GM18502 (cell line): ENCODE data around the gene ADARB2.
"Not testable (repeated sequence)": the region's sequence is repeated elsewhere in the genome, so short reads cannot be mapped to it uniquely, and the experiment has no call there.

Source experiments
- ATAC-seq: cut with Tn5 transposase; IDR thresholded peaks from one replicate; pipeline ENCODE4 v1.9.1; 2021; ENCODE audit warnings: mild to moderate bottlenecking; ENCODE audit not compliant: unreplicated experiment, poor library complexity

The ADARB2 gene

DNA sequence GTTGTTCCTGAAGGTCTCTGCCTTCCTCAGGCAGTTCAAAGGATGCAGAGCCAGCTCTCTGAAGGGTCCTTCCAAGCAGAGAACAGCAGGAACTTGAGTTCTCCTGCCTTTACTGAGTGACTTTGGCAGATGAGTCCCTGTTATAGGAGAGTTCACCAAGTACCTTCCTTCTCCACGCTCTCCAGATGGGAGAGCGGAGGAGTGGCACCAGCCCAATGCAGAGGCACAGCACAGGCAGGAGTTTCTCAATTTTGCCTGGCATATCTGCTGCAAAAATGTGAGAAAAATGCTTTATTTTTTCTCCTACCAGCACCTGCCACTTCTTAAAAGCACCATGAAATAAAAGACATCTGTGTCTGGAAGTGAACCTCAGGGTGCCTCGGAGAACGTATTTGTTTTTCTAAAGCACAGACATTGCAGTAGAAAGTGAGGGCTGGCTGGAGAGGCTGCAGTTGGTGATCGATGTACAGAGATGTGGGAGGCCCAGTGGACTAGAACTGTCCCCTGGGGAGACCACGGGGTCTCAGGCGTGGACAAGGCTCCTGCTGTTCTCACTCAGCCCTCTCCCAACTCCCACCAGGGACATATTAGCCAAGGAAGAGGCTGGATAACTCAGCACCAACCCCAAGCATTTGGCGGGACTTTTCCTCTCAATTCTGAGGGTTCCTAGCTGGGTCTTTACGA is 506.6 kb downstream of the ADARB2 start:
- ATAC-seq = no peak

DNA sequence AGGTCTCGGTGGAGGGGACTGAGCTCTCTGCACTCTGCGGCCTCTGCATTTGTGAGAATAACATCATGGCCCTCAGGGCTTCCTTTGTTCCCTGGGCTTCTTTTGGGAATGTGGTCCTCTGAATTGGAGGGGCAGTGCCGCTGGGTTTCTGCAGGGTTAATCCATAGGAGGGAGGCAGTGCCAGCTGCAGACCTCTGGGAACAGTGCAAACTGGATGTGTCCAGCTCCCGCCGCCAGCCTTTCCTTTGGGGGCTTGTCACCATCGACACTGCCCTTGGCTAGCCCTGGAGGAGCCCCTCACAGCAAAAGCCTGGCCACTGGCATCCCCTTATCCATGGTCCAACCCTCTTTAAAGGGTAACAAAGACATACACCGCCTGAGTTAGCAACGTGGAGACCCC is 507.2 kb downstream of the ADARB2 start:
- ATAC-seq = no peak

DNA sequence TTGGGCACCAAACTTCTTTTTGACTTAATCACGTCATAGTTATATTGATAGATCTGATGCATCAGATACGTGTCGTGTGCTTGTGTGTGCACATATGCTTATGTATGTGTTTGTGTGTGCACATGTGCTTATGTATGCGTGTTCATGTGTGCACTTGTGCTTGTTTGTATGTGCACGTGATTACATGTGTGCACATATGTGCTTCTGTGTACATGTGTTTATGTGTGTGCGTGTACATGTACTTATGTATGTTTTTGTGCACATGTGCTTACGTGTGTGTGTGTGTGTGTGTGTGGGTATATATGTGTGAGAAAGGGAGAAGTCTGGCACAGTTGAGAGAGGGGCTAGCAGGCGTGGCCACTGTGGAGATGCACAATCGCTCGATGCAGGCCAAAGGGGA is 507.8 kb downstream of the ADARB2 start:
- no peak for ATAC-seq

DNA sequence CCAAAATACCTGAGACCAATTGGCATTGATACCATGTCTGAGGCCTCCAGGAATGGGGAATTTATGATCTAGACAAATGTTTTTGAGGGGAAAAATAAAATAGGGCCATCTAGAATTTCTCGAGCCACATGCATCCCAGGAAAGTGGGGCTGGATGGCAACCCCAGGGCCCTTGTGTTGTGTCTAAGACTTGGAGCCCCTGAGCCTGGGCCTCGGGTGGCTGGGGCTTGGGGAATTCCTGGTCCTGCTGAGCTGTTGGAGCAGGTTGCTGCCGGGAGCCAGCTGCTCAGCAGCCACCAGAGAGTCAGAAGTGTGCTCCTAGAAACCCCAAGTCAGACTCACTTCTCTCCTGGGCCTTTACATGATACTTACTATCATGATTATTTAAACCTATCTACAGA is 508.2 kb downstream of the ADARB2 start:
- no peak for ATAC-seq

DNA sequence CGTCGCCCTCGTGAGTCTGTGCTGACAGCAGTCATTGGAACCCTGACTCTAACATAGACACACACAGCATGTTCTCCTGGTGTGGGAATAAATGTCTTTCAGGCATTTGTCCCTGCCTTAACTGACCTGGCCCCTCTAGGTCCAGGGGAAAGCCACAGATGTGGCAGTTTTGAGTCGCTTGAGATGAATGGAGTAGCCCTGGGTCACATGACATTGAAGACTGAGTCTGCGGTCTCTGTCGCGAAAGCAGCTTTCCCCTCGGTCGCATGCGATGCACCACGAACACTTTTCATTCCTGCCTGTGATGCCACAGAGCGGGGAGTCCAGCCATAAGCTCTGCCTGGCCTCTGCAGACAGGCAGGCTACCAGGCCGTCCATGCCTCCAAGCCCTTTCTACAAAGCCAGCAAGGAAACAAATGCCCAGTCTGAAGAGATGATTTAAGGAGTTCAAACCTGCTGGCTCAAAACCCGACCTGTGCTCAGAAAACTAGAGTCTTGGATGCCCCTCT is 508.8 kb downstream of the ADARB2 start:
- ATAC-seq = no peak

GRCh38 chr10:1227510-1228402 is 509.6 kb downstream of the ADARB2 start:
- no peak for ATAC-seq

DNA sequence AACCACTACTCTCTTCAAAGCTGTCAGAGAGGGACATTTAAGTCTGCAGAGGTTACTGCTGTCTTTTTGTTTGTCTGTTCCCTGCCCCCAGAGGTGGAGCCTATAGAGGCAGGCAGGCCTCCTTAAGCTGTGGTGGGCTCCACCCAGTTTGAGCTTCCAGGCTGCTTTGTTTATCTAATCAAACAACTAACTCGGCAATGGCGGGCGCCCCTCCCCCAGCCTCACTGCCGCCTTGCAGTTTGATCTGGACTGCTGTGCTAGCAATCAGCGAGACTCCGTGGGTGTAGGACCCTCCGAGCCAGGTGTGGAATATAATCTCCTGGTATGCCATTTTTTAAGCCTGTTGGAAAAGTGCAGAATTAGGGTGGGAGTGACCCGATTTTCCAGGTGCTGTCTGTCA is 510.4 kb downstream of the ADARB2 start:
- not testable (repeated sequence) for ATAC-seq

DNA sequence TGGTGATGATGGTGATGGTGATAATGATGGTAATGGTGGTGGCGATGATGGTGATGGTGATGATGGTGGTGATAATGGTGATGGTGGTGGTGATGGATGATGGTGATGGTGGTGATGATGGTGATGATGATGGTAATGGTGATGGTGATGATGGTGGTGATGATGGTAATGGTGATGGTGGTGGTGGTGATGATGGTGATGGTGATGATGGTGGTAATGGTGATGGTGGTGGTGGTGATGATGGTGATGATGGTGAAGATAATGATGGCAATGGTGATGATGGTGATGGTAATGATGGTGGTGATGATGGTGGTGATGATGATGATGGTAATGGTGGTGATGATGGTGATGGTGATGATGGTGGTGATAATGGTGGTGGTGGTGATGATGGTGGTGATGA is 517.5 kb downstream of the ADARB2 start:
- ATAC-seq = not testable (repeated sequence)

- ATAC-seq = no peak
Observed at GRCh38 chr10:1217661-1218060, 519.7 kb downstream of the ADARB2 start.

DNA sequence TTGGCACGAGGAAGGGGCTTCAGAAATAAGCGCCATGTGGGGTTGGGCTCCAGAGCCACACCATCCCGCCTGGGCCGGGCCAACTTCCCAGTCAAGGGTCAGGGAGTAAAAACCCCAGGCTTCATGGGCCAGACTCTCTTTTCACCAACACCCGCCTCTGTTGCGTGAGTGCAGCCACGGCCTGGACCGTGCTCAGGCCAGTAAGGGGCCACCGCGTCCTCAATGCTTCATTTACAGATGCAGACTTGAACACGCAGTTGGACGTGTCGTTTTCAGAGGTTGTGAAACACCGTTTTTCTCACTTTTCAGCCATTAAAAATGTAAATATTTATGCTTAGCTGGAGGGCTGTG is 520.1 kb downstream of the ADARB2 start:
- no peak for ATAC-seq

DNA sequence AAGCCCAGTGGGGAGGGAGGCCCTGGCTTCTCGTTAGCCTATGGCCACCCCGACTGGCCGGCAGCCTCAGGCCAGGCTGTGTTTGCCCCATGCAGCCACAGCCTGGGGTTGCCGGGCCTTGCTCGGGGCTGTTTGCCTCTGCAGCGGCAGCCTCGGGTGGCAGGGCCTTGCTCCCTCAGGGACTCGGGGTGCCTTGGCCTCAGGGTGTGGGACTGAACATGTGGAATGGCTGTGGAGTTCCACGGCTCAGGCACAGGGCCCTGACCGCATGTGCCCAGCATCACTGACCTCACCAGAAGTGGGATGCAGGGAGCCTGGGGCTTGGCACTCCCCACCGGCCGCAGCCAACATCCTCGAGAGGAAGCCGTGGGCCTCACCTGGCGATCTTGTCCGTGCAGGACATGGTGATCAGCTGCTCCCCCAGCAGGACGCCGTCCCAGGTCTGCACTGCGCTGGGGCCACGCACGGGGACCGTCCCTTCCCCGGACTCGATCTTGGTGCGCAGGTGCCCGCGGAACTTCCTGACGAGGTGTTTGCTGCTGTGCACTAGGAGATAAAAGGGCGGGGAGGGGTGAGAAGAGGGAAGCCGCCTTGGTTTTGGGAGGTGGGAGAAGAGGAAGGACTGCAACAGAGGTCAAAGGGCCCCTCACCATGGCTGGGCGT is 520.6 kb downstream of the ADARB2 start:
- ATAC-seq = no peak

- no peak for ATAC-seq
Observed at GRCh38 chr10:1215862-1216573, 521.3 kb downstream of the ADARB2 start.

GRCh38 chr10:1214882-1215540 is 522.3 kb downstream of the ADARB2 start:
- no peak for ATAC-seq

GRCh38 chr10:1214071-1214675 is 523.2 kb downstream of the ADARB2 start:
- no peak for ATAC-seq

GRCh38 chr10:1213252-1214070 is 523.9 kb downstream of the ADARB2 start:
- no peak for ATAC-seq

- no peak for ATAC-seq
Observed at GRCh38 chr10:1212571-1213141, 524.7 kb downstream of the ADARB2 start.

DNA sequence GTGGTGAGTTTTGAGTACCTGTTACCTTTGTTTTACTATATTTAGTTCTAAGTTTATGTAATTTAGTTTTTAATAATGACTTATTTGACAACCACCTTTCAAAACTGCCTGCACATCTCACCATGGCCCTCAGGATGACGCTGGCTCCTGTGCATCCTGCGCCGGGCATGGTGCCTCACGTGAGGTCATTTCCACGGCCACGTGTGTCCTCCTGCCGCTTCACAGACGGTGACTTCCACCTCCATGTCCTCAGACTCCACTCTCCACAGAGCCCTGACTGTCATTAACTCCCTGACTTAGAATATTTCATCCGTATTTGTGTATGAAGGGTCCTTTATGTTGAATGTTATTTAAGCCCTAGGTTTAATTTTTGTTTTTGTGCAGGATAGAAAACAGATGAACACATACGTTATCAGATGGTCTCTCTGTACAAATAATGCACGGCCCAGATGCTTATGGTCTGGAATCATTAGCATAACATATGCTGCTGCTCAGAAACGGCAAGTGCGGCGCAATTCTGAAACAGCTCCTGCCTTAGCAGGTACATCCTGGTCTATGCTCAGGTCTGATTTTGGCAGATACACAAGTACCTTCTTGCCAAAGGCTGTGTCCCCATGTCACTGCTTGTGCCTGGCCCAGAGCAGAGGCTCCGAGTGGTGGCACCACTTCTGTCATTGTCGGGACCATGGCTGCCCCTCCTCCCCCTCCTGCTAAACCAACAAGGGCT is 525.3 kb downstream of the ADARB2 start:
- no peak for ATAC-seq

DNA sequence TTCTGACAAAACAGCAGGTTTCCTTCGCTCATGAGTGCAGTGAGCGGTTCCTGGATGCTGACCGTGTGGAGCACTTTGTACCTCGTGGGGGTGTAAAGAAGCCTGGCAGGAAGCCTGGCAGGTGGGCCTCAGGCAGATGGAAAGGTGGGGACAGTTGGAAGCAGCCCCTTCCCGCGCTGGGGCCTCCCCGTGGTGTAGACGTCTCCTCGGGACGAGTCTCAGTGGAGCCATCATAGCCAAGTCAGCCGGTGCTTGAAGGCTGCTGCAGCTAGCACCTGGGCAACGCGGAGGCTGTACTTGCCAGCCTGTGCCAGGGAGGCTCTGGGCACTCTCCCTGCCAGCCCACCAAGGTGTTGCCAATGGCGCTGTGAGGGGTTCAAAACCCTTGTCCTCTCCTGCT is 526.7 kb downstream of the ADARB2 start:
- ATAC-seq = no peak
